ENCODE measurements around the gene KLHDC8A.

Gene KLHDC8A

GRCh38 chr1:205329719-205330118 lies 27.0 kb downstream of the KLHDC8A start:
- no peak overlapping the region for H2AFZ ChIP-seq
- no peak overlapping the region for H3K9ac ChIP-seq
- no peaks in the 10 kb centered on the region for H3K79me2 ChIP-seq
- H3K4me2 ChIP-seq (ENCODE audit: low read length): no peak overlapping the region
- H3K27me3 ChIP-seq (ENCODE audit: control insufficient read depth, insufficient read depth, low read length): no peaks in the 10 kb centered on the region
- no peak overlapping the region for H3K4me3 ChIP-seq (ENCODE audit: low read depth, low read length)
- H3K4me1 ChIP-seq: peaks cover 13% of the 10 kb centered on the region
- no peak overlapping the region for H3K27ac ChIP-seq
- no peaks in the 10 kb centered on the region for H3K9me3 ChIP-seq (ENCODE audit: control insufficient read depth, low read length)
- TF ChIP-seq, protein P1, sequence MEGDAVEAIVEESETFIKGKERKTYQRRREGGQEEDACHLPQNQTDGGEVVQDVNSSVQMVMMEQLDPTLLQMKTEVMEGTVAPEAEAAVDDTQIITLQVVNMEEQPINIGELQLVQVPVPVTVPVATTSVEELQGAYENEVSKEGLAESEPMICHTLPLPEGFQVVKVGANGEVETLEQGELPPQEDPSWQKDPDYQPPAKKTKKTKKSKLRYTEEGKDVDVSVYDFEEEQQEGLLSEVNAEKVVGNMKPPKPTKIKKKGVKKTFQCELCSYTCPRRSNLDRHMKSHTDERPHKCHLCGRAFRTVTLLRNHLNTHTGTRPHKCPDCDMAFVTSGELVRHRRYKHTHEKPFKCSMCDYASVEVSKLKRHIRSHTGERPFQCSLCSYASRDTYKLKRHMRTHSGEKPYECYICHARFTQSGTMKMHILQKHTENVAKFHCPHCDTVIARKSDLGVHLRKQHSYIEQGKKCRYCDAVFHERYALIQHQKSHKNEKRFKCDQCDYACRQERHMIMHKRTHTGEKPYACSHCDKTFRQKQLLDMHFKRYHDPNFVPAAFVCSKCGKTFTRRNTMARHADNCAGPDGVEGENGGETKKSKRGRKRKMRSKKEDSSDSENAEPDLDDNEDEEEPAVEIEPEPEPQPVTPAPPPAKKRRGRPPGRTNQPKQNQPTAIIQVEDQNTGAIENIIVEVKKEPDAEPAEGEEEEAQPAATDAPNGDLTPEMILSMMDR (IDR thresholded peaks at IDR 0.05): no peak
- no peaks in the 10 kb centered on the region for H3K36me3 ChIP-seq (ENCODE audit: control insufficient read depth, insufficient read depth, low read length)

DNA sequence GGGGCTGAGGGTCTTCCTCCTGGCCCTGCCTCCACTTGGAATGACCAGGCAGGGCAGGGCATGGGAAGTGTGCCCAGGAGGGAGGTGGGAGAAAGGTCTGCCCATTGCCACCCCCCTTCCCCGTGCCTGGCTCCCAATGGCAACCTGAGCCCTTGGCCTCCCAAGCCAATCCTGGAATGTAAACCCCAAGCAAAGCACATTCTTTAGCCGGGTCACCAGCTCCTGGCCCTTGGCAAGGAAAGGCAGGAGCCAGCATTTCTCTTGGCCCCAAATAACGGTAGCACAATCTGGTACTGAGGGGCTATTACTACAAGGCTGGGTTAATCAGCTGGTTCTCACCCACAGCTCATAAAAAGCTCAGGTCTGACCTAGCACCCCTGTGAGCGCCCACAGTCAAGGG lies 28.2 kb downstream of the KLHDC8A start:
- TF ChIP-seq, protein P1 (IDR thresholded peaks at IDR 0.05): no peak
- peaks cover 13% of the 10 kb centered on the region for H3K4me1 ChIP-seq
- no peaks in the 10 kb centered on the region for H3K9me3 ChIP-seq (ENCODE audit: control insufficient read depth, low read length)
- H3K27me3 ChIP-seq (ENCODE audit: control insufficient read depth, insufficient read depth, low read length): no peaks in the 10 kb centered on the region
- H3K27ac ChIP-seq: peak overlapping the region; percentile 57
- no peak overlapping the region for H2AFZ ChIP-seq
- H3K36me3 ChIP-seq (ENCODE audit: control insufficient read depth, insufficient read depth, low read length): no peaks in the 10 kb centered on the region
- H3K4me3 ChIP-seq (ENCODE audit: low read depth, low read length): no peak overlapping the region
- H3K4me2 ChIP-seq (ENCODE audit: low read length): peak overlapping the region; percentile 20
- H3K9ac ChIP-seq: no peak overlapping the region
- H3K79me2 ChIP-seq: no peaks in the 10 kb centered on the region

- H3K27ac ChIP-seq: no peak overlapping the region
- no peak overlapping the region for H3K9ac ChIP-seq
- H3K27me3 ChIP-seq (ENCODE audit: control insufficient read depth, insufficient read depth, low read length): no peaks in the 10 kb centered on the region
- TF ChIP-seq, protein P1 (IDR thresholded peaks at IDR 0.05): no peak
- no peaks in the 10 kb centered on the region for H3K79me2 ChIP-seq
- no peak overlapping the region for H2AFZ ChIP-seq
- no peaks in the 10 kb centered on the region for H3K36me3 ChIP-seq (ENCODE audit: control insufficient read depth, insufficient read depth, low read length)
- H3K4me1 ChIP-seq: peaks cover 13% of the 10 kb centered on the region
- no peak overlapping the region for H3K4me2 ChIP-seq (ENCODE audit: low read length)
- no peaks in the 10 kb centered on the region for H3K9me3 ChIP-seq (ENCODE audit: control insufficient read depth, low read length)
- no peak overlapping the region for H3K4me3 ChIP-seq (ENCODE audit: low read depth, low read length)
Measured at GRCh38 chr1:205326812-205327466, 29.8 kb downstream of the KLHDC8A start.

DNA sequence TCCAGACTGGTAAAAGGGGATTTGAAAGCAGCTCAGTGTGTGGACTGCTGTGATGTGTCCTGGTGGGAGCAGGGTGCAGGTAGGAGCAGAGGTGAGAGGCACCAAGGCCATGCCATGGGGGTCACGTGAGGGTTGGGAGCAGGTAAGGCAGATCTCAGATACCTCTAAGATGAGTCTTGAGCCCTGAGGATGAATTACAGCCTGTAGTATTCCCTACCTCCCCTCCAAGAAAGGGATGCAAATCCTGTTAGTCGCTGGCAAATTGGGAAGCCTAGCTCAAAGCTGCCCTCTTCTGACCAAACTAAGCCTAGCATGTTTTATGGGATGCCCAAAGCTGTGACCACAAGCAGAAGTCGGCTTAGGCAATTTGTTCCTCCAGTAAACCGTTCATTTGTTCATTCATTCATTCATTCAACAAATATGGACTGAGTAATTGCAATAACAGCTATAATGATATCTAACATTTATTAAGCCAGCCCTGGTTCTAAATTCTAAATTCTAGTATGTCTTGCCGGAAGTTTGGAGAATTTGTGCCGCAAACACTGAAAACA lies 31.3 kb downstream of the KLHDC8A start:
- Histone ChIP-seq H3K36me3 (ENCODE audit: control insufficient read depth, insufficient read depth, low read length) (no peaks in the 10 kb centered on the region), H3K79me2 (no peaks in the 10 kb centered on the region), H3K9me3 (ENCODE audit: control insufficient read depth, low read length) (no peaks in the 10 kb centered on the region), H3K9ac (no peak overlapping the region), H3K4me3 (ENCODE audit: low read depth, low read length) (no peak overlapping the region), H3K27ac (no peak overlapping the region), H3K4me1 (peaks cover 13% of the 10 kb centered on the region), H3K27me3 (ENCODE audit: control insufficient read depth, insufficient read depth, low read length) (no peaks in the 10 kb centered on the region), H3K4me2 (ENCODE audit: low read length) (no peak overlapping the region), H2AFZ (no peak overlapping the region)
- TF ChIP-seq, protein P1 (IDR thresholded peaks at IDR 0.05): peak; percentile 49

GRCh38 chr1:205324781-205325180 lies 31.9 kb downstream of the KLHDC8A start:
- Histone ChIP-seq H3K9me3 (ENCODE audit: control insufficient read depth, low read length) (no peaks in the 10 kb centered on the region), H3K36me3 (ENCODE audit: control insufficient read depth, insufficient read depth, low read length) (no peaks in the 10 kb centered on the region), H3K79me2 (no peaks in the 10 kb centered on the region), H3K4me1 (peaks cover 9% of the 10 kb centered on the region), H3K27ac (no peak overlapping the region), H3K9ac (no peak overlapping the region), H3K4me2 (ENCODE audit: low read length) (no peak overlapping the region), H3K4me3 (ENCODE audit: low read depth, low read length) (no peak overlapping the region), H3K27me3 (ENCODE audit: control insufficient read depth, insufficient read depth, low read length) (no peaks in the 10 kb centered on the region), H2AFZ (no peak overlapping the region)
- TF ChIP-seq, protein P1 (IDR thresholded peaks at IDR 0.05): no peak
